ENCODE measurements around the gene KLF2.

KLF2 gene

DNA sequence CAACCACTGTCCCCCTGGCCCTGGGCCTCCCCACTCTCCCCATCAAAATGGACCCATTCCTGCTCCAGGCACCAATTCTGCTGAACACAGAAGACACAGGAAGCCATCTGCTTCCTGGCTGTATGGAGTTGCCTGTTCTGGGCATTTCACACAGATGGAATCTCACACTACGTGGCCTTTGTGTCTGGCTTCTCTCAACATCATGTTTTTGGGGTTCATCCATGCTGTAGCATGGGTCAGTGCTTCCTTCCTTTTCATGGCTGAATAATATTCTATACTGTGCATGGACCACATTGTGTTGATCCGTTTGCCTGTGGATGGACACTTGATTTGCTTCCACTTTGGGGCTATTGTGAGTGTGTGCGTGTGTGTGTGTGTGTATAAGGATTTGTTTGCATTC is 15.0 kb upstream of the KLF2 start:
- DNase-seq: no peak

- no peak for DNase-seq
Measured at GRCh38 chr19:16315825-16316505, 8.7 kb upstream of the KLF2 start.

- DNase-seq: no peak
Measured at GRCh38 chr19:16316506-16316882, 8.1 kb upstream of the KLF2 start.

DNA sequence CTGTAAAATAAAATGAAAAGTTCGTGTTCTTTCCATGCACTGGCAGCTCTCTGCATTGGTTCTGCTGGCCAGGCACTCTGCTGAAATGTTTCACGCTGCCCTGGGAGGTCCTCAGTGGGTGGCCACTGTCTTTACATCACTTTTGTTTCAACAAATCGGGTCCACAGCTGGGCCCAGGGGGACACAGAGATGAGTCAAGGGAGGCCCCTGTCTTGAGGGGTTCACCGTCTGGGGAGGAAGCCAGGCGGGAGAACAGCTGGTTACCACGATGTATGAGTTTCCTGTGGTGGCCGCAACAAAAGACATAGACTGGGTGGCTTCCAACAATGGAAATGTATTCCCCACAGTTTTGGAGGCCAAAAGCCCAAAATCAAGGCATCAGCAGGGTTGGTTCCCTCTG is 5.1 kb upstream of the KLF2 start:
- DNase-seq: no peak

GRCh38 chr19:16320987-16321386 is 3.6 kb upstream of the KLF2 start:
- DNase-seq: no peak

GRCh38 chr19:16325161-16325527 is 518 bp downstream of the KLF2 start:
- DNase-seq: no peak

- no peak for DNase-seq
Measured at GRCh38 chr19:16325641-16326400, 1.2 kb downstream of the KLF2 start.

DNA sequence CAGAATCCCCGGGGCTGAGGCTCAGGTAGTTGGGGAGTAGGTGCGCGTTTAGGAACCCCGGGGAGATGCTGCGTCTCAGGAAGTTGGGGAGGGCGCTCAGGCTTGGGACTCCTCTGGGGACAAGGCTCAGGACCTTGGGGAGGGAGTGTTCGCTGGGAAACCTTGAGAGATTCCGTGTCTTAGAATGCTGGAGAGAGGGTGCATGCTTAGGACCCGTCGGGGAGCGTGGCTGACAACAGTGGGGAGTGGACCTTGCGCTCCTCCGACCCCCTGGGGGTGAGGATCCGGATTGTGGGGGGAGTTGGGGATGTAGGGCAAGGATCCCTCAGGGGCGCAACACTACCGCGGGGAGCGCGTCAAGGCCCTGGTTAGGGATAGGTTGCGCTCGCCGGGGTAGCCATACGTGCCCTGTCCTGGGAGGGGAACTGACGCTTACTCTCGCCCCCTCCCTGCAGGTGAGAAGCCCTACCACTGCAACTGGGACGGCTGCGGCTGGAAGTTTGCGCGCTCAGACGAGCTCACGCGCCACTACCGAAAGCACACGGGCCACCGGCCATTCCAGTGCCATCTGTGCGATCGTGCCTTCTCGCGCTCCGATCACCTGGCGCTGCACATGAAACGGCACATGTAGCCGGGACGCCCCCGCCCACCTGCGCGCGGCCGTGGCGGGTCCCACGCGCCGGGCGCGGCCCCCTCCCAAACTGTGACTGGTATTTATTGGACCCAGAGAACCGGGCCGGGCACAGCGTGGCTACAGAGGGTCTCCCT is 2.0 kb downstream of the KLF2 start:
- no peak for DNase-seq

- no peak for DNase-seq
Measured at GRCh38 chr19:16327169-16327475, 2.5 kb downstream of the KLF2 start.

- no peak for DNase-seq
Measured at GRCh38 chr19:16327501-16327900, 2.9 kb downstream of the KLF2 start.

DNA sequence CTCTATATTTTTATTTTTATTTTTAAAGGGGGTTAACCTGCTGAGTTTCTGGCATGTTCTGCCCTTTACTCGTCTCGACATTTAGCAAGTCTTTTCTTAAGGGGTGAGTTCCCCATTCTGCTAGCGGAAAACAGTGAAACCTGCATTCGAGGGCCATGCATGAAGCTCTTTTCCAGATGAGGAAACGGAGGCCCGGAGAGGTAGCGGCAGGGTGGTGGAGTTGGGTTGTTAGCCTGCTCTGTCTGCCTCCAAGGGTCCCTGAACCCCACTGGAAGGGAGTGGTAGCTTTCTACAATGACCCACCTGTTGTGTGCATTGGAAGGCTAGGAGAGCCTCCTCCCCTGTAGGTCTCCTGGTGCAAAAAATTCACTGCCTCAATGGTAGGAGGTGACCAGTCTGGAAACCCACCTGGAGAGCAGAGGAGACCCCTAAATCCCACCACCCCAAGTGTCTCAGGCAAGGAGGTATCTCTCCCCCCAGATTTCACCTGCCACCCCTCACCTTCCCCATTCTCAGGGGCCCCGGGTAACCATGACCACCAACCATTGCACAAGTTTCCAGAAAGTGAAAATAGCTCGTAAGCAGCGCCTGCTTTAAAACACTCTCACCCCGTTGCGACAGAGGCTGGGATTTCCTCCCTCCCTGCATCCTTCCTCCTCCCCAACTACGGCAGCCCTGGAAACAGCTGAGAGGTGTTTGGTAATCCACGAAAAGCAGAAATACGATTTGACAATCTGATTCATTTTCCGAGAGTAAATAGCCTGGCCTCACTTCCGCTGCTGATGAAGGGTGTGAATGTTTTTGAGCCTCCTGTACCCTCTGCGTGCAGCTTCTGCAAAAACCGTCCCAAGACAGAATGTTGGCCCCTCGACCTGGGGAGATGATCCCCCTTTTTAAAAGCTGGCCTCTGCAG is 3.5 kb downstream of the KLF2 start:
- DNase-seq: no peak

DNA sequence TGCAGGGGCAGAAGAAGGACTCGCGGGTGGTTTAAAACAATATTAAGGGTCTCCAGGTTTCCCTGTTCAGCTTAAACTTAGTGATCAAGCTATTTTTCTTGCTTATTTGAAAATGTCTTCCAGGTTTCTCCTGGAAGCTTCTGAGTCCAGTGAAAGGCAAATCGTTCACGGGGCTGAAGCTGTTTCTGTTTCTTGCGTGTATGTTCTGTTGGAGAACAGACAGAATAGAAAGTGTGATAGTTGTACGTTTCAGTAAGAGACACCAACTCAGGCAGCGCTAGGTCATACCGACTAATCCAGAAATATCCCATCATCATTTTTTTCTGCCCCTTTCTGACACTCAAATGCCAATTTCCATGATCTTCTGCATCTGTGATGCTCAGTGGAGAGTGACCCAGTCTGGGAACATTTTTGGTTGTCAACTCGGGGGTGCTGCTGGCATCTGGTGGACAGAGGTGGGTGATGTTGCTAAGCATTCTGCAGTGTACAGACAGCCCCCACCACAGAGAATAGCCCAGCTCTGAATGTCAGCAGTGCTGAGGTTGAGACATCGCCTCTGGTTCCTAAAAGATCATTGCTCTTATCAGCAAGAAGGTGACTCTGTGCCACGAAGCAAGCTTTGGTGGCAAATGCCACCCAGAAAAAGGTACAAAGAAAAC is 4.3 kb downstream of the KLF2 start:
- no peak for DNase-seq

DNA sequence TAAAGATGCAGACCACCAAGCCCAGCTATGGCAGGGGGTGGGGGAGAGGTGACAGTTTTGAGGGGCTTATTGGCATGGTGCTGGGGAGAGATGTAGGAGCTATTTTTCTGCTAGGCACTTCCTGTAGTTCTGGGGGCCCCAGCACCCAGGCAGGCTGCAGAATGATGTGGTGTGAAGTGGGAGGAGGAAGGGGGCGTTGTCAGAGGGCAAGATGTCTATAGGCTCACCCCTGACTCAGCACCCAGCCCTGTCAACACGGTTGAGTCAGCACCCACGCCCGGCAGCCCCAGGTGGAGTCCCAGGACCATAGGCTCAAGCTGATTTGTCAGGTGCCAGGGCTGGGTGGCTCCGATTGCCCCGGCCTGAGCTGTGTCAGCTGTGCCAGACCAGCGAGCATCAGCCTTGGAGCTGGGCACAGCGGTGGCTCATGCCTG is 5.8 kb downstream of the KLF2 start:
- DNase-seq: no peak

DNA sequence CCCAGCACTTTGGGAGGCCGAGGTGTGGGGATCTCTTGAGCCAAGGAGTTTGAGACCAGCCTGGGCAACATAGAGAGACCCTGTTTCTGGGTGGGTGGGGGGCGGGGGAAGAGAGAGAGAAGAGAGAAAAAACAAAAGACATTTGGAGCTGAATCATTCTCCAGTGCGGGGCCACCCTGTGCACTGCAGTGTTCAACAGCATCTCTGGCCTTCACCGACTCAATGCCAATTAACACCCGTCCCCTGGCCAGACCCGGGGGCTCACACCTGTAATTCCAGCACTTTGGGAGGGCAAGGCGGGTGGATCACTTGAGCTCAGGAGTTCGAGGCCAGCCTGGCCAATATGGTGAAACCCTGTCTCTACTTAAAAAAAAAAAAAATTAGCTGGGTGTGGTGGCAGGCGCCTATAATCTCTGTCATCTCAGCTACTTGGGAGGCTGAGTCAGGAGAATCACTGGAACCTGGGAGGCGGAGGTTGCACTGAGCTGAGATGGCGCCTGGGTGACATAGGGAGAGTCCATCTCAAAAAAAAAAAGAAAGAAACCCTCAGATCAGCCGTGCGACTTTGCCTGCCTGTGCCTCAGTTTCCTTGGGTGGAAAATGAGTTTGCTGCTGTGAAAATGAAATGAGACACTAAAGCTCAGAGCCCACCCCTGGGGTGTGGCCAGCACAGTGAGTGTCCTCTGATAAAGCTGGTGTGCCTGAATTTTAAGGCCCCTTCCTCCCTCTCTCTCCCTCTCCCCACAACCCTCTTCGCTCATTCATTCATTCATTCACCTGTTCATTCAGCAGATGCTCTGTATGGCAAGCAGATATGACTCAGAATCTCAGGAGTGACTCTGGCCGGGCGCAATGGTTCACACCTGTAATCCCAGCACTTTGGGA is 6.4 kb downstream of the KLF2 start:
- no peak for DNase-seq

GRCh38 chr19:16333001-16333586 is 8.5 kb downstream of the KLF2 start:
- DNase-seq: no peak

- no peak for DNase-seq
Measured at GRCh38 chr19:16334411-16334810, 9.8 kb downstream of the KLF2 start.

DNA sequence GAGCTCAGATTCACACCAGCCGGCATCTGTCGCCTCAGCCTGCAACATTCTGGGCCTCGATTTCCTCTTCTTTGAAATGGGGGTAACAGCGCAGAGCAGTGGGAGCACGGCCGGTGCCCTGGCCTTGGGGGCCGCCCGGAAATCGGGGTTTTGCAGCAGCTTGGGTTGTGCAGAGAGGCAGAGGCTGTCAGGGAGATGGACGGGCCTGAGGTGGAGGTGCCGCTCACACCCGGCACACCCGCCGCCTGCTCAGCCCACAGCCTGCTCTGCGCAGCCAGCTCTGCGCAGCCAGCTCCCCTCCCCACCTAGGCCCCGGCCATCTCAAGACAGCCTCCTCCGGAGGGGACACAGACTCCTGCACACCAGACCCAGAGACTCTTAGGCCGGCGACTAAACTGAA is 10.6 kb downstream of the KLF2 start:
- no peak for DNase-seq

GRCh38 chr19:16336571-16336970 is 11.9 kb downstream of the KLF2 start:
- DNase-seq: no peak

DNA sequence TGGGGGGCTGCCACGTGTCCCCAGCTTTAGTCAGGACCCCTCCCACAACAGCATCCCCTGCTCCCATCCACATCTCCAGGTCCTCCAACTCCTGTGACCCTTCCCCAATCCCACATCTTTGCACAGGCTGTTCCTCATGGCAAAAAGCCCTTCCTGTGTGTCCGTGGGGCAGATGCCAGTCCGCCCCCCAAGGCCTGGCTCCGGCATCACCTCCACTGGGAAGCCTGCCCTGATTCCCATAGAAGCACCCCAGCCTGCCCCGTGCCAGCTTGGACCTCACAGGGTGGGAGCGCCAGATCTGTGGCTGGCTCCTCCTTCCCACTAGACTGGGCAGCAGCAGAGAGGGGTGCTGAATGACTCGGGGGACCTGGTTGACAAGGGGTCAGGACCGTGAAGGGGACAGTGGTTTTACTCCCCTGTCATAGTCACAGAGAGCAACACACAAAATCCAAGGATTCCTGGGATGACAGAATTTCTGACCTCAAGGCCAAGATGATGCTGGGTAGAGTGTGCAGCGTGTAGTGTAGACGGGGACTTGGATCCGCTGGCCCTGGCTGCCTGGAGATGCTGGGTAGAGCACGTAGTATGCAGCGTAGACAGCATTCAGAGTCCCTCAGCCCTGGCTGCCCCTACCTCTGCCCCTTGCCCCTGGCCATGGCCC is 13.3 kb downstream of the KLF2 start:
- no peak for DNase-seq
